Mesothelial cell of epicardium (in vitro differentiated cells): ENCODE data around the gene PARN. TPM values are rescaled to one million over a fixed set of nuclear protein-coding genes. Genes with fewer than 3 reads are reported as not detected.
"Not testable (repeated sequence)": the region's sequence is repeated elsewhere in the genome, so short reads cannot be mapped to it uniquely, and the experiment has no call there.

Source experiments
- DNase-seq, 2 experiments: peaks; one replicate each; pipeline ENCODE4 v3.0.0; 2021; ENCODE audit warnings: low spot score in 2 of 2; ENCODE audit not compliant: unreplicated experiment in 2 of 2
- H3K27ac Mint-ChIP-seq: 2 replicates; pipeline ENCODE4 v1.8.0; 2021; ENCODE audit warnings: mixed read lengths
- H3K27me3 Mint-ChIP-seq: 2 replicates; pipeline ENCODE4 v1.8.0; 2021; ENCODE audit warnings: low read depth, mixed read lengths
- H3K36me3 Mint-ChIP-seq: 2 replicates; pipeline ENCODE4 v1.8.0; 2021; ENCODE audit warnings: mixed read lengths
- H3K4me1 Mint-ChIP-seq: 2 replicates; pipeline ENCODE4 v1.8.0; 2021; ENCODE audit warnings: mixed read lengths
- H3K4me3 Mint-ChIP-seq: 2 replicates; pipeline ENCODE4 v1.8.0; 2021; ENCODE audit warnings: mild to moderate bottlenecking, moderate library complexity, mixed read lengths
- H3K9me3 Mint-ChIP-seq: 2 replicates; pipeline ENCODE4 v1.8.0; 2021; ENCODE audit warnings: mixed read lengths
- total RNA-seq: library from RNA; stranded (reverse); gene quantifications from 3 replicates; pipeline ENCODE4 v1.2.1, GENCODE V29; 2021
- TF ChIP-seq, protein P1 (sequence below): fragments of 200-600 bp; sonication (generic); IDR thresholded peaks from one replicate; pipeline ENCODE4 v1.5.0; 2021; ENCODE audit warnings: antibody characterized with exemption; ENCODE audit not compliant: unreplicated experiment

The PARN gene
- total RNA-seq, 1 donor from 2014 or later: 35.6 TPM

DNA sequence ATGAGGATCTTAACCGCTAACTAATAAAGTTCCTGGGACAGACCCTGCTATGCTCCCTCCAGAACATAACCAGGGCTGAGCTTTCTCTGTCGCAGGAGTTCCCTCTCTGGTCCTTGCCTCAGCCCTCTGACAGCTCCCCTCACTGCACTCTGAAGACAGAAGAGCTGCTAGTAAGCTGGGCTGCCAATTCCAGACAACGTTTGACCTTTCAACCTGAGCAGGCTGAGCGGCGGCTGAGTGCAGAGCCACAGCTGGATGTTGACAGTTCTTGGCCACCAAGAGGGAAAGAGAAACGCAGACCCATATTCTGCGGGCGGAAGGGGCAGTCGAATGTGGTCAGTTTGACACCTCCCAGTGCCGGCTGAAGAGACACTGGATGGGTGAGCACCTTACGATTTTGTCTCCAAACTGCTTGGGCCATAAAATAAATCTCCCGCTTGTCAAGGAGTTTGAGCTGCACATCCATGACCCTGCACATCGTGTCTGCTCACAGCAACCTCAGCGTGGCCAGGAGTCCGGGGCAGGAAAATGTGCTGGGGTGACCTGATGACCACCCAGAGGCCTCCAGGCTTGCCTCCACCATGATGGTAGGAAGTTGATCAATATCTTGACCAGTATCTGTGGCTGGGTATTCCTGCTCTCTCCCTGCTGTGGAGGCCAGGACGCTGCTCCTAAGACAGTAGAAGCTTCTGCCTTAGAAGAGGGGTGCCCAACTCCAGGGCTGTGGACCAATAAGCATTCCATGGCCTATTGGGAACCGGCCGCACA, 209.2 kb downstream of the PARN start:
- no peak overlapping the region for H3K4me3 Mint-ChIP-seq
- no peak for DNase-seq
- no peak overlapping the region for H3K27ac Mint-ChIP-seq
- TF ChIP-seq, protein P1, sequence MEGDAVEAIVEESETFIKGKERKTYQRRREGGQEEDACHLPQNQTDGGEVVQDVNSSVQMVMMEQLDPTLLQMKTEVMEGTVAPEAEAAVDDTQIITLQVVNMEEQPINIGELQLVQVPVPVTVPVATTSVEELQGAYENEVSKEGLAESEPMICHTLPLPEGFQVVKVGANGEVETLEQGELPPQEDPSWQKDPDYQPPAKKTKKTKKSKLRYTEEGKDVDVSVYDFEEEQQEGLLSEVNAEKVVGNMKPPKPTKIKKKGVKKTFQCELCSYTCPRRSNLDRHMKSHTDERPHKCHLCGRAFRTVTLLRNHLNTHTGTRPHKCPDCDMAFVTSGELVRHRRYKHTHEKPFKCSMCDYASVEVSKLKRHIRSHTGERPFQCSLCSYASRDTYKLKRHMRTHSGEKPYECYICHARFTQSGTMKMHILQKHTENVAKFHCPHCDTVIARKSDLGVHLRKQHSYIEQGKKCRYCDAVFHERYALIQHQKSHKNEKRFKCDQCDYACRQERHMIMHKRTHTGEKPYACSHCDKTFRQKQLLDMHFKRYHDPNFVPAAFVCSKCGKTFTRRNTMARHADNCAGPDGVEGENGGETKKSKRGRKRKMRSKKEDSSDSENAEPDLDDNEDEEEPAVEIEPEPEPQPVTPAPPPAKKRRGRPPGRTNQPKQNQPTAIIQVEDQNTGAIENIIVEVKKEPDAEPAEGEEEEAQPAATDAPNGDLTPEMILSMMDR: no peak
- H3K27me3 Mint-ChIP-seq: no peaks in the 10 kb centered on the region
- peaks cover 3% of the 10 kb centered on the region for H3K4me1 Mint-ChIP-seq
- peaks cover 11% of the 10 kb centered on the region for H3K36me3 Mint-ChIP-seq
- peaks cover 7% of the 10 kb centered on the region for H3K9me3 Mint-ChIP-seq

DNA sequence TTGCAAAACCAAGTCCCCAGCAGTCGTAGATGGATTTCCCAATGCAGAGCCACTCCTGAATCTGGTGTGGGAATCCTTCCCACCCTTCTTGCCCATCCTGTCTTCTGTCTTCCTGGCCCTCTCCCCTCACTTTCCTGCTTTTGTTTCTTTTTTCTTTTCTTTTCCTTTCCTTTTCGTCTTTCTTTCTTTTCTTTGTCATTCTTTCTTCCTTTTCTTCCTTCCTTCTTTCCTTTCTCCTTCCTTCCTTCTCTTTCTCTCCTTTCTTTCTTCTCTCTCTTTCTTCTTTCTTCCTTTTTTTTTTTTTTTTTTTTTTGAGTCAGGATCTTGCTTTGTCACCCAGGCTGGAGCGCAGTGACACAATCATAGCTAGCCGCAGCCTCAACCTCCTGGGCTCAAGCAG, 209.8 kb downstream of the PARN start:
- H3K27me3 Mint-ChIP-seq, H3K4me1 Mint-ChIP-seq, H3K4me3 Mint-ChIP-seq, H3K27ac Mint-ChIP-seq, DNase-seq: not testable (repeated sequence)
- peaks cover 11% of the 10 kb centered on the region for H3K36me3 Mint-ChIP-seq
- H3K9me3 Mint-ChIP-seq: peaks cover 10% of the 10 kb centered on the region

DNA sequence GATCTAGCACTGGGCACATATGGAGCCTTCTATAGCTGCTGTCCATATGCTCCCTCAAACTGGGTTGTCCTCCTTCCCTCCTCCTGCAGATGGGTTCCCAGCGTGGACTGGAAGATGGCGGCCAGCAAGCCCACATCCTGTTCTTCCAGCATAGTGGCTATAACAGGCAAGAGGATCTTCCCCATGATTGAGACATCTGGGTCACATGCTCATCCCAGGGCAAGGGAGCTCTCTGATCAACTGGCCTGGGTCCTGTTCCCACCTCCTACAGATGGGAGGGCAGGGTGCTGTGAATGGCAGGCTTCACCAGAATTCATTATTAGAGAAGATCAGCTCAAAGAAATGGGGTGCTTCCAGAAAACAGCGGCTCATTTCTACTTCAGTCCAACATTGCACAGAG, 210.2 kb downstream of the PARN start:
- no peak for DNase-seq
- H3K4me3 Mint-ChIP-seq: no peak overlapping the region
- TF ChIP-seq, protein P1: no peak
- H3K9me3 Mint-ChIP-seq: peaks cover 10% of the 10 kb centered on the region
- peaks cover 11% of the 10 kb centered on the region for H3K36me3 Mint-ChIP-seq
- no peak overlapping the region for H3K27ac Mint-ChIP-seq
- H3K4me1 Mint-ChIP-seq: peaks cover 3% of the 10 kb centered on the region
- H3K27me3 Mint-ChIP-seq: no peaks in the 10 kb centered on the region

DNA sequence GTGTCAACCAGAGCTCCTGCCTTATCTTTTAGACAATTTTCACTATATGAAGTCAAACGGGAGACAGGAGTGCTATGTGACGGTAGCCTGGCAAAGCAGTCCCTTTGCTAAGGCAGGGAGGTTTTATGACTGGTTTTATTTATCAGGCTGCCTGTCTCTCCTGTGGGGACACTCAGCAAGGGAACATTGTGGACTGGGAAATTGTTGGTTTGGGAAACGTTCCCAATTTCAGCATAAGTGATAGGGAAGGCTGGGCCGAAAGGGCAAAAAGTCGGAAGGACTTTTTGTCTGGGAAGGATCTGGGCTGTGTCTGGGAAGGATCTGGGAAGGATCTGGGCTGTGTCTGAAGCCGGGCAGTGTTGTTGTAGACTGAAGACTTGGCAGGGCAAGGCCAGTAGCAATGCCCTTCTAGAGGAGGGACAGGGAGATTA, 211.2 kb downstream of the PARN start:
- H3K27ac Mint-ChIP-seq: no peak overlapping the region
- no peak for DNase-seq
- TF ChIP-seq, protein P1: no peak

DNA sequence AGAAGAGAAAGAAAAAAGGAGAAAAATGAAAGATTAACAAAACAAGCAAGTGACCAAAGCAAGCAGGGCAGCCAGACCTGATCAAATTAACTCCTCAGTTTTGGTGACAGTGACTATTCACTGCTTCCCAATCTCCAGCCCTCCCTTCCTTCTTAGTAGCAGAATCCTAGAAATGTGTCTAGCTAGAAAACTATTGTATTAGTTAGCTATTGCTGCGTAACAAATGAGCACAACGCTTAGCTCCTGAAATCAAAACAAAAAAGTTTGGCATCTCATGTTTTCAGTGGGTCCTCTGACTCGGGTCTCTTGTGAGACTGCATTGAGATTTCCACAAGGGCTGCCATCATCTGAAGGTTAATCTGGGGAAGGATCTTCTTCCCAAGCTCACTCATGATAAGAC, 213.9 kb downstream of the PARN start:
- Mint-ChIP-seq H3K27me3 (no peaks in the 10 kb centered on the region), H3K4me3 (no peak overlapping the region), H3K9me3 (peaks cover 10% of the 10 kb centered on the region), H3K4me1 (peaks cover 6% of the 10 kb centered on the region), H3K27ac (no peak overlapping the region), H3K36me3 (peaks cover 2% of the 10 kb centered on the region)
- DNase-seq: no peak
- TF ChIP-seq, protein P1: no peak

More for the DNA sequence above, 211.2 kb downstream of the PARN start:
- Mint-ChIP-seq H3K36me3 (peaks cover 9% of the 10 kb centered on the region), H3K4me3 (no peak overlapping the region), H3K4me1 (peaks cover 3% of the 10 kb centered on the region), H3K27me3 (no peaks in the 10 kb centered on the region), H3K9me3 (peaks cover 10% of the 10 kb centered on the region)

DNA sequence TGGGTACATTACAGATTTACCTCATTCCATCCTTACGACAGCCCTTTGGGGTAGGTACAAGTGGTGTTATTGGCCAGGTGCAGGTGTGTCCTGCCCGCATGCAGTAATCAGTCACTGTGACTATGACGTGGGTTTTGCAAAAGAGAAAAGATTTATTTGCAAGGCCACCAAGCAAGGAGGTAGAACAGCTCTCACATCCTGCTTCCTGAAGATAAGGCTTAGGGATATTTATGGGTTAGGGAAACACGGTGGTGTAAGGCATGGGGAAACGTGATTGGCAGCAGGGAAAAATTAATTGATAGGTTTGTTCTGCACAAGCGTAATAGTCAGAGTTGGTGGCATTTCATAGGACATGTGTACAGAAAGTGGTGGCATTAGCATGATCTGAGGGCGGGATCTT, 214.8 kb downstream of the PARN start:
- Mint-ChIP-seq H3K27me3 (no peaks in the 10 kb centered on the region), H3K36me3 (peaks cover 2% of the 10 kb centered on the region), H3K27ac (no peak overlapping the region), H3K4me3 (no peak overlapping the region), H3K4me1 (peaks cover 6% of the 10 kb centered on the region), H3K9me3 (peaks cover 10% of the 10 kb centered on the region)
- DNase-seq: no peak
- TF ChIP-seq, protein P1: no peak
